AG09309 (cell line): ENCODE measurements around the gene TUB.
A peak's percentile ranks its signal among the peaks of the same experiment; 100 is the strongest.

Experiments
- DNase-seq: peaks from one replicate; pipeline ENCODE4 v3.0.0-alpha.2; 2010; ENCODE audit warnings: low read depth
- H3K4me3 ChIP-seq: 2 replicates; pipeline ENCODE4 v1.5.1; 2011; ENCODE audit warnings: mild to moderate bottlenecking, low read depth, low read length, moderate library complexity; ENCODE audit not compliant: control insufficient read depth
- TF ChIP-seq, protein P1 (sequence below): IDR thresholded peaks from 2 replicates; pipeline ENCODE4 v1.5.1; 2011; ENCODE audit warnings: mild to moderate bottlenecking, low read depth, low read length, inconsistent platforms; ENCODE audit not compliant: insufficient read depth, control insufficient read depth; ENCODE audit errors: missing control alignments

Gene TUB

DNA sequence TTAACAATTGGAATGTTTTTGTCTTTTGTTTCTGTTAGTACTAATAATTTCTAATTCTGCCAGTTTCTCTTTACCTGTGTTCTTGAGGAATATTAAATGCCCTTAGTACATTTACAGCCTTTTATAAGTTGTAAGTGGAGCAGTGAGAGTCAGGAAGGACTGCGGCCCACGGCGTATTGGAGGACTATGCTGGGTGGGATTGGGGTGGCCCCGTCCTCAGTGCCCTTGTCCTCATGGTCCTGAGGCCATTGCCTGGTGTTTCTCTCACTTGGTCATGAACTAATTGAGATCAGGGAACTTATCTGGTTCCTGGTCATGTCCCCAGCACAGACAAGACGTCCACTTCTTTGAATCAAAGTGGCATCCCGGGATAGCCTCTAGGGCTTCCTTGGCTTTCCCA, 3.3 kb downstream of the TUB start:
- TF ChIP-seq, protein P1, sequence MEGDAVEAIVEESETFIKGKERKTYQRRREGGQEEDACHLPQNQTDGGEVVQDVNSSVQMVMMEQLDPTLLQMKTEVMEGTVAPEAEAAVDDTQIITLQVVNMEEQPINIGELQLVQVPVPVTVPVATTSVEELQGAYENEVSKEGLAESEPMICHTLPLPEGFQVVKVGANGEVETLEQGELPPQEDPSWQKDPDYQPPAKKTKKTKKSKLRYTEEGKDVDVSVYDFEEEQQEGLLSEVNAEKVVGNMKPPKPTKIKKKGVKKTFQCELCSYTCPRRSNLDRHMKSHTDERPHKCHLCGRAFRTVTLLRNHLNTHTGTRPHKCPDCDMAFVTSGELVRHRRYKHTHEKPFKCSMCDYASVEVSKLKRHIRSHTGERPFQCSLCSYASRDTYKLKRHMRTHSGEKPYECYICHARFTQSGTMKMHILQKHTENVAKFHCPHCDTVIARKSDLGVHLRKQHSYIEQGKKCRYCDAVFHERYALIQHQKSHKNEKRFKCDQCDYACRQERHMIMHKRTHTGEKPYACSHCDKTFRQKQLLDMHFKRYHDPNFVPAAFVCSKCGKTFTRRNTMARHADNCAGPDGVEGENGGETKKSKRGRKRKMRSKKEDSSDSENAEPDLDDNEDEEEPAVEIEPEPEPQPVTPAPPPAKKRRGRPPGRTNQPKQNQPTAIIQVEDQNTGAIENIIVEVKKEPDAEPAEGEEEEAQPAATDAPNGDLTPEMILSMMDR: no peak
- no peak for DNase-seq
- H3K4me3 ChIP-seq: no peak overlapping the region

DNA sequence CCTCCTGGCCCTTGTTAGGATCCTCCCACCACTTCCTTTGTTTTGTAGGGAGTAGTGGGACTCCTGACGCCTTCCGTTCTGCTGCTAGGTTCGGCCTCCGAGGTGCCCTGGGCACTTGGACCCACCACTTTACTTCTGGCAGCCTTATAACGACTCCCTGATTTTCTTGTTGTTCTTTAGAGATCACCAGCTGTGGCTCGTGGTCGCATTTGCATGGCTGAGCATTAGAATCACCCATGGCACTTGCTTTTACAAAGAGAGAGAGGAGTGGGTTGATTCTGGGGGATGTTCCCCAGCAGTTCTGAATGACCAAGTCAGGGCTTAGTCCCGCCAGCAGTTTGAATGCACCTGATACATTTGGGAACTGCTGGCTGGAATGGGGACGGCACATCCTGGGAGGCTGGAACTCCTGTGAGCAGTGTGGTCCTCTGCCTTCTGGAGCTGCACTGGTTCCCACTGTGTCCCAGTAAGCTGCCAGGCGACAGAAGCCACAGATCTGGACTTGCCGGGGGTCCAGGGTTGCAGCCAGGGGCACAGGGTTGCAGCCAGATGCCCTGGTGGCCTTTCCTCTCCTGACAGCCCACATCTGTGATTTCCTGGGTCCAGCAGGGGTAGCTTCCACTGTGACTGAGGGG, 4.1 kb downstream of the TUB start:
- TF ChIP-seq, protein P1: no peak
- no peak for DNase-seq
- no peak overlapping the region for H3K4me3 ChIP-seq

DNA sequence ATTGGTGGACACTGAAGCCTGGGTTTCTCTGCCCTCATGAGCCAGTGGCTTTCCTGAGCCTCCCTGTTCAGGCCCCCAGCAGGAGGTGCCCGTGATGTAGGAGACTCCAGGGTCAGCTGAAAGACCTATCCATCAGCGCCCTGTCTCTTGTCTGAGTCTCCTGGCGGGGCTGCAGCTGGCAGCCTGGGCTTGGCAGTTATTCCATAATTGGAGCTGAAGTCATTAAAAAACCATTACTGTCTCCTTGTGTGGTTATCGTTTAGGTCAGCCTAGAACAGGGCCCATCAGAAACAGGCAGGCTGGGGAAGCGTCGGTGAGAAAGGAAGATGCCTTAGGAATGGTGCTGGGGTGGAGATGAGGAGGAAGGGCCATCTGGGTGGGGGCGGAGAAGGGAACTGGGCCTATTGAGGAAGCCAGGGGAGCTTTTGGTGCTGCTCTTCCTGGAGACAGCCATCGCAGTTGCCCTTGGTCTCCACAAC, 5.0 kb downstream of the TUB start:
- TF ChIP-seq, protein P1: no peak
- DNase-seq: no peak
- no peak overlapping the region for H3K4me3 ChIP-seq

DNA sequence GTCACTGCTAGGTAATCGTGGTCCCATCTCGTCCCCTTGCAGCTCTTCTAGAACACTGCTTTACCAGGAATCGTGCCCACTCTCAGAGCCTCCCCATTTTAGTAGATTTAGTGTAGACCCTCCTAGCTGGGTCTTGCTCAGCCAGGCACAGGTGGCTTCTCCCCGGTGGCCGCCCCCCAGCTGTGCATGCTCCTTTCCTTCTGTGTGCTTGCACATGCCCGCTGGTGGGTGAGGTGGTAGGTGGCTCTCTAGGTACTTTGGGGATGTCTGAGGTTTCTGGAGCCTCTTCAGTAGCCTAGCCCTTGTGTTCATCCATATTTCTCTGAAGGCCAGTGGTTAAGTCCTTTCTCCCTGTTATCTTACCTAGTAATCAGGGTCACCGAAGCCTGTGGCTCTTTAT, 5.6 kb downstream of the TUB start:
- TF ChIP-seq, protein P1: no peak
- DNase-seq: no peak
- no peak overlapping the region for H3K4me3 ChIP-seq

DNA sequence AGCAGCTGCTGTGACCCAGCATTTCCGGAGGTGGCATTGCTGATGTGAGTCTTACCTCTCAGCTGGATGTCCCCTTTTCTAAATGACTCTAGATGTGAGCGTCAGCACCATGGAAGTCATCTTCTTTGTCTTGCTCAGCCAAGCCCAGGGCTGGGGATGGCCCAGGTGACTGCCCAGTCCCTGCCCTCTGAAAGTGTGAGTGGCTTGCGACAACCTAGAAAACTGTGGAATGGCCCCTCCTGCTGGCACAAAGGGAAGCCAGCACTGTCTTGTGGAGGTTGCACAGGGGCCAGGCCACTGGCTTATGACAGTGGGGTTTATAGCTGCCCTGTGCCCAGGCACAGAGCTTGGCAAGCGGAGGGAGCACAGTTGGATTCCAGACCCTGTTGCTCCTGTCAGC, 6.2 kb downstream of the TUB start:
- H3K4me3 ChIP-seq: no peak overlapping the region
- TF ChIP-seq, protein P1: peak; percentile 26
- DNase-seq: no peak

DNA sequence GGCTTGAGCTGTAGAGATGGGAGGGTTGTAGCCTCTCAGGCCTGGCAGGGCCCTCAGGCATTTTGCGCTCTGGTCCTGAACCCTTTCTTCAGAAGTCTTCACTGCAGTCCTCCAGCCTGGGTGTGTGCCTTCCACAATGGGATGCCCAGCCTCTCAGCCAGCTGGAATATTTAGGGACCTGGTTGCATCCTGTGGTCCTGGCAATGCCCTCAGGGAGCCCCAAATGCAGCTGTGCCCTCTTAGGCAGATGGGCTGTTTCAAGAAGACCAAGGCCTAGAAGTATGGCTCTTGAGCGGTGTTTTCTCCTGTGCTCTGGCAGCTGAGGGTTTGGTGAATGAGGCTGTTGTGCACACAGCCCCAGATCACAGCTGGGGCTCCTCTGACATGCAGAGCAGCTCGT, 6.7 kb downstream of the TUB start:
- DNase-seq: no peak
- H3K4me3 ChIP-seq: no peak overlapping the region
- TF ChIP-seq, protein P1: no peak
